Measurements from ENCODE around the gene OAT.

Gene OAT

GRCh38 chr10:124387078-124387874 is 31.4 kb downstream of the OAT start:
- in situ Hi-C loops (cut with HindIII; ENCODE audit: low pct_unique_long_range_greater_than_20kb, low sequenced_read_pairs) = no loop called here
- DNase-seq (ENCODE audit: low read depth in 1 of 2, low spot score in 1 of 2) = peak in 1 of 2 experiments; percentile 19
- no peak for TF ChIP-seq JUND (IDR thresholded peaks at IDR 0.05; ENCODE audit: low read depth)

GRCh38 chr10:124386186-124387077 is 32.3 kb downstream of the OAT start:
- DNase-seq (ENCODE audit: low read depth in 1 of 2, low spot score in 1 of 2) = no peak
- in situ Hi-C loops (cut with HindIII; ENCODE audit: low pct_unique_long_range_greater_than_20kb, low sequenced_read_pairs) = no loop called here
- no peak for TF ChIP-seq JUND (IDR thresholded peaks at IDR 0.05; ENCODE audit: low read depth)

GRCh38 chr10:124385627-124386185 is 33.0 kb downstream of the OAT start:
- no peak for DNase-seq (ENCODE audit: low read depth in 1 of 2, low spot score in 1 of 2)
- in situ Hi-C loops (cut with HindIII; ENCODE audit: low pct_unique_long_range_greater_than_20kb, low sequenced_read_pairs) = no loop called here
- no peak for TF ChIP-seq JUND (IDR thresholded peaks at IDR 0.05; ENCODE audit: low read depth)

DNA sequence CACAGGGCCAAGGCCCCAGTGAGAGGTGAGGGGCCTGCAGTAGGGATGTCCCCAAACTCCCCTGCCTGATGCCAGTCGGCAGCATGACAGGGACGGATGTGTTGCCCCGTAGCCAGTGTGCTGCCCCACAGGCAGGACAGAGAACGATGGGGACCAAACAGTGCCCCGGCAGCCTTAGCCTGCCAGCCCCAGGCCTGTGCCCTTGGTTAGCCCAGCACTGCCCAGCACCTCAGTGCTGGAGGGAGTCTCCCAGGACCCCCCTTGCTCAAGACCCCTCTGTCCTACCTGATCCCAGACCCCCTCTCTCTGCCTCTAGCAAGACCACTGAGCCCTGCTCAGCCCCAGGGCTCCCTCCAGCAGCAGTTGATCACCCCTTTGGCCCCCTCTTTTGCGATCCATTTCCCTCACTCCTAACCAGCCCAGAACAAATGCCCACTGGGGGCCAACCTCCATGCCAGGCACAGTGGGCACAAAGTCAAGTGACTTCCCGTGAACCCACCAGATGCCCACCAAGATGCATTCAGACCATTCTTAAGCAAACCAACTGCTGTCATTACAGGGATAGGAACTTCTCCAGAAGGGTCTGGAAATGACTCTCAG is 34.0 kb downstream of the OAT start:
- TF ChIP-seq JUND (IDR thresholded peaks at IDR 0.05; ENCODE audit: low read depth) = no peak
- in situ Hi-C loops (cut with HindIII; ENCODE audit: low pct_unique_long_range_greater_than_20kb, low sequenced_read_pairs) = no loop called here
- DNase-seq (ENCODE audit: low read depth in 1 of 2, low spot score in 1 of 2) = no peak

- no peak for TF ChIP-seq JUND (IDR thresholded peaks at IDR 0.05; ENCODE audit: low read depth)
- DNase-seq (ENCODE audit: low read depth in 1 of 2, low spot score in 1 of 2) = peak in 1 of 2 experiments; percentile 19
- in situ Hi-C loops (cut with HindIII; ENCODE audit: low pct_unique_long_range_greater_than_20kb, low sequenced_read_pairs) = no loop called here
Observed at GRCh38 chr10:124384172-124384571, 34.6 kb downstream of the OAT start.

DNA sequence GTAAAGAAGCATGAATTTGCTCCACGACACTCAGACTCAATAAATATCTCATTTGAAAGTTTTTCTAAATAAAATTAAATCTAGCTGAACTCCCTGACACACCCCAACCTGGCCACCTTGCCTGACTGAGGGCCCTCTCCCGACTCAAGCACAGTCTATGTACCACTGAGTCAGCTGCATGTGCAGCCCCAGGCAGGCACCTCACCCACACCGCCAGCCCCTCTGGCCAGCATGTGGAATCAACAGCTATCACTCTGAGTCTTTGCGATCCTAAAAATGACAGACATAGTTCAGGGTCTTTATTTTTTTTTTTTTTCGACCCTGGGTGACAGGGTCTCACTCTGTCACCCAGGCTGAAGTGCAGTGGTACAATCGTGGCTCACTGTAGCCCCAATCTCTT is 35.2 kb downstream of the OAT start:
- in situ Hi-C loops (cut with HindIII; ENCODE audit: low pct_unique_long_range_greater_than_20kb, low sequenced_read_pairs) = no loop called here
- DNase-seq (ENCODE audit: low read depth in 1 of 2, low spot score in 1 of 2) = no peak
- TF ChIP-seq JUND (IDR thresholded peaks at IDR 0.05; ENCODE audit: low read depth) = no peak

DNA sequence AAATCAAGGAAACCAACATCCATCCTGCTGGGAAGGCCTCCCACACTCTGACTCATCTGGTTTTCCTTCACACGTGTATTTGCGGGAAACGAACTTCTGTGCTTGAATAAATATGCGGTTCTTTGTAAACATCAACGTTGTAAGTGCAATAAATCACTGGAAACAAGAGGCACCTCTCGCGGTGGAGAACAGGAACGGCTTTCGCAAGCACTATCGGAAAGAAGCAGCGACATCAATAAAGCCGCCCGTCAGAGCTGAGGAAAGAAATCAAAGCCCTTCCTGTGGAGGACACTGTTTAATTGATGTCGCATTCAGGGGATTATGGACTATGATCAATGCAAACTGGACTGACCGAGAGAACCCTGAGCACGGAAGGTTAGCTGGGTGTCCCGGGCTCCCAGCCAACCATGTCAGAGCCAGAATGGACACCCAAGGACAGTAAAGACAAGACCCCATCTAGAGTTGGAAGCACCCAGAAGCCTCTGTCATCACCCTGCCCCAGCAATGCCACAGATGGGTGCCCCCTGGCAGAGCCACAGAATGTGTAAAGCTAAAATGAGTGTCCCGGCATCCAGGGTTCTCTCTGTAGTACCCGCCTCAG is 37.6 kb downstream of the OAT start:
- TF ChIP-seq JUND (IDR thresholded peaks at IDR 0.05; ENCODE audit: low read depth) = no peak
- in situ Hi-C loops (cut with HindIII; ENCODE audit: low pct_unique_long_range_greater_than_20kb, low sequenced_read_pairs) = no loop called here
- peak in 1 of 2 experiments; percentile 48 for DNase-seq (ENCODE audit: low read depth in 1 of 2, low spot score in 1 of 2)

DNA sequence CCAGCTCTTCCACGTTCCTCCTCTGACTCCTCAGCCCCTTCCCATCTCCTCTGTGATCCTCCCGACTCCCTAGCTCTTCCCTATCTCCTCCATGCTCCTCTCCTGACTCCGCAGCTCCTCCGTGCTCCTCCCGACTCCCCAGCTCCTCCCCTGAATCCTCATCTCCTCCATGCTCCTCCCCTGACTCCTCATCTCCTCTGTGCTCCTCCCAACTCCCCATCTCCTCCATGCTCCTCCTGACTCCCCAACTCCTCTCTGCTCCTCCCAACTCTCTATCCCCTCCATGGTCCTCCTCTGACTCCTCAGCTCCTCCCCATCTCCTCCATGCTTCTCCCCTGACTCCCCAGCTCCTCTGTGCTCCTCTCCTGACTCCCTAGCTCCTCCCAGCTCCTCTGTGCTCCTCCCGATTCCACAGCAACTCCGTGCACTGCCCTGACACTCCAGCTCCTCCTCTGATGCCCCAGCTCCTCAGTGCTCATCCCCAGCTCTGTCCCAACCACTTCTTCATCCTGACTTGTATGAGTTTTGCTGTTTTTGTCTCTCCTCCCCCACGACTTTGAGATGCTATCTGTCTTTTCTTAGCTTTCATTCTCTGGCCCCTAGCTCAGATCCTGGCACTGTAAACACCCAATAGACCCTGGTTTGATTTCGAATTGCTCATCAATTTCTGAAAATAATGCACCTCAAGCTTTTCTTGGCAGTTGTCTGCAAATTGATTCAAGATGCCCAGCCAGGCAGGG is 38.3 kb downstream of the OAT start:
- in situ Hi-C loops (cut with HindIII; ENCODE audit: low pct_unique_long_range_greater_than_20kb, low sequenced_read_pairs) = no loop called here
- no peak for TF ChIP-seq JUND (IDR thresholded peaks at IDR 0.05; ENCODE audit: low read depth)
- no peak for DNase-seq (ENCODE audit: low read depth in 1 of 2, low spot score in 1 of 2)

GRCh38 chr10:124379609-124380193 is 39.0 kb downstream of the OAT start:
- in situ Hi-C loops (cut with HindIII; ENCODE audit: low pct_unique_long_range_greater_than_20kb, low sequenced_read_pairs) = no loop called here
- no peak for TF ChIP-seq JUND (IDR thresholded peaks at IDR 0.05; ENCODE audit: low read depth)
- DNase-seq (ENCODE audit: low read depth in 1 of 2, low spot score in 1 of 2) = no peak

GRCh38 chr10:124378881-124379471 is 39.7 kb downstream of the OAT start:
- in situ Hi-C loops (cut with HindIII; ENCODE audit: low pct_unique_long_range_greater_than_20kb, low sequenced_read_pairs) = no loop called here

GRCh38 chr10:124378271-124378670 is 40.5 kb downstream of the OAT start:
- in situ Hi-C loops (cut with HindIII; ENCODE audit: low pct_unique_long_range_greater_than_20kb, low sequenced_read_pairs) = no loop called here
- DNase-seq (ENCODE audit: low read depth in 1 of 2, low spot score in 1 of 2) = no peak
- no peak for TF ChIP-seq JUND (IDR thresholded peaks at IDR 0.05; ENCODE audit: low read depth)

More at GRCh38 chr10:124378881-124379471, 39.7 kb downstream of the OAT start:
- no peak for TF ChIP-seq JUND (IDR thresholded peaks at IDR 0.05; ENCODE audit: low read depth)
- no peak for DNase-seq (ENCODE audit: low read depth in 1 of 2, low spot score in 1 of 2)
